ENCODE results near the gene ADGRB2.

ADGRB2 gene

GRCh38 chr1:31697369-31697984 lies 66.7 kb downstream of the ADGRB2 start:
- no peak for DNase-seq

- DNase-seq, result no peak
These were observed 67.9 kb downstream of the ADGRB2 start for GRCh38 chr1:31696242-31696641.

- DNase-seq, result no peak
These were observed 68.8 kb downstream of the ADGRB2 start for GRCh38 chr1:31695327-31695726.

- no peak for DNase-seq
These were observed 69.2 kb downstream of the ADGRB2 start for GRCh38 chr1:31694964-31695313.

- no peak for DNase-seq
These were observed 69.8 kb downstream of the ADGRB2 start for GRCh38 chr1:31694069-31694963.

GRCh38 chr1:31693231-31693630 lies 70.9 kb downstream of the ADGRB2 start:
- no peak for DNase-seq

GRCh38 chr1:31691951-31692350 lies 72.2 kb downstream of the ADGRB2 start:
- no peak for DNase-seq

GRCh38 chr1:31691446-31691845 lies 72.7 kb downstream of the ADGRB2 start:
- DNase-seq, result no peak

GRCh38 chr1:31690921-31691320 lies 73.2 kb downstream of the ADGRB2 start:
- no peak for DNase-seq

GRCh38 chr1:31689854-31690253 lies 74.3 kb downstream of the ADGRB2 start:
- no peak for DNase-seq

GRCh38 chr1:31689379-31689778 lies 74.8 kb downstream of the ADGRB2 start:
- no peak for DNase-seq

GRCh38 chr1:31688233-31688918 lies 75.8 kb downstream of the ADGRB2 start:
- no peak for DNase-seq

- DNase-seq, result no peak
These were observed 76.5 kb downstream of the ADGRB2 start for GRCh38 chr1:31687601-31688000.

GRCh38 chr1:31685795-31686194 lies 78.3 kb downstream of the ADGRB2 start:
- DNase-seq, result no peak

- DNase-seq, result no peak
These were observed 80.1 kb downstream of the ADGRB2 start for GRCh38 chr1:31683997-31684396.

GRCh38 chr1:31681415-31681814 lies 82.7 kb downstream of the ADGRB2 start:
- DNase-seq, result no peak

- DNase-seq, result no peak
These were observed 84.4 kb downstream of the ADGRB2 start for GRCh38 chr1:31679676-31680230.

GRCh38 chr1:31679091-31679490 lies 85.0 kb downstream of the ADGRB2 start:
- no peak for DNase-seq

- no peak for DNase-seq
These were observed 85.5 kb downstream of the ADGRB2 start for GRCh38 chr1:31678681-31679080.

GRCh38 chr1:31677949-31678348 lies 86.2 kb downstream of the ADGRB2 start:
- no peak for DNase-seq

GRCh38 chr1:31677401-31677800 lies 86.7 kb downstream of the ADGRB2 start:
- no peak for DNase-seq

All from stimulated activated naive CD4-positive, alpha-beta T cell (primary cell).